Measurements from ENCODE around the gene SHANK3.
"Not testable (repeated sequence)": the region's sequence is repeated elsewhere in the genome, so short reads cannot be mapped to it uniquely, and the experiment has no call there.

The SHANK3 gene

DNA sequence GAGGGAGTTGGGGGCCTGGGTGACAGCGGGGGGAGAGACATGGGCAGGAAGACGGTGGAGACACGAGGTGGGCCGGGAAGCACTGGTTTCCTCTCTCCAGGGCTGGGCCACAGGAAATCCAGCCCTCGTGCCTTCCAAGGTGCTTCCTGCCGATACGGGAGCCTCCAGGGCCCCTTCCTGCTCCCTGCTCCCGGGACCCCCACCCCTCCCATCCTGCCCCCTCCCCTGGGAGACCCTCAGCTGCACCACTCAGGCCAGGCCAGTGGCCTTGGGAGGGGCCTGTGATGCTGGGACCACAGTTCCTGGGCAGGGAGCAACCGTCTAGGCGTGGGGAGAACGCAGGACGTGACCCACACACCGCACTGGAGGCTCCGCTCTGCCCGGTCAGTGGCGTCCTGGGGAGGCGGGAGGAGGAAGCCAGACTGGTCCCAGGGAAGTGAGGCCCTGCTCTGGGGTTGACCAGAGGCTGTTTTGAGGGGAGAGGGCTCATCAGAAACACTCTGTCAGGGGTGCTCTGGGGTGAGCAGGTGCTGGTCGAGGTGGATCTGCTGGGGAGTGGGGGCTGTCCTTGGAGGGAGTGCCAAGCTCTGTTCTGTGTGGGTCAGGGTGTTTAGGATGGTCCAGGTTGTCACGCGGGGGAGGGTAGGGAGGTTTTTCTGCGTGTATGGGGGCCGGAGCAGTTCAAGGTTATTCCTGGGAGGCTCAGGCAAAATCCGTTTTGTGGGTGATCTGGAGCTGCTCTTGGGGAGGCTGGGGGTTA, at the start of gene SHANK3:
Gene SHANK3, plus strand, starts transcription at position 353 of the 760 bp plus-strand sequence.
- DNase-seq, result no peak

DNA sequence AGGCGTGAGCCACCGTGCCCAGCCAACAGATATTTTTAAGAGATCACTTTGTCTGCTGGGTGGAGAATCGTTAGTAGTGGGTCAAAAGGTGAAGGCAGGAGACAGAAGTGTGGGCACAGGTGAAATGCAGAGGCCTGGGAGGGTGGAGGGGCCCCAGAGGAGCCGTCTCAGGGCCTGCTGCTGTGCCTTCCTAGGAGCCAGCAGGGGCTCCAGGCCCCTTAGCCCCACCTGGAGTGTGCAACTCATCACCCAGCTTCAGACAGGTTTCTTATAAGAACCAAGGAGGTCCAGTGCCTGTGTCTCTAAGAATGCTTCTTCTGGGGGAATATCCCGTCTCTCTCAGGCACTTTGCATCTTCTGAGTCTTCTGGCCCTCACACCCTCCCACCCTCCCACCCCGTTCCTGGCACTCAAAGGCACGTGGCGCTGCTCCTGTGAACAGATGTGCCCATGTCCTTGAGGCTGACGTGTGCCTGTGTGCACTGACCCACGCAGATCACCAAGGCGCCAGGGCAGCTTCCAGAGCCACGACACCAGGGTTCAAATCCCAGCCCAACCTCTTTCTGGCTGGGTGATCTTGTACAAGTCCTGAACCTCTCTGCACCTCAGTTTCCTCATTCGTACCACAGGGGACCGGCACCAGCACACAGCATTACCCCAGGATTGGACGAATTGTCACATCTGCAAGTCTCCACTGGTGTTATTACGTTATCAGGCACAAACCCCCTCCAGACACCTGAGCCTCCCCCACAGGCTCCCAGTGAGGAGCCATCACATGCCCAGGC, 48.1 kb upstream of the SHANK3 start:
- DNase-seq, result no peak

DNA sequence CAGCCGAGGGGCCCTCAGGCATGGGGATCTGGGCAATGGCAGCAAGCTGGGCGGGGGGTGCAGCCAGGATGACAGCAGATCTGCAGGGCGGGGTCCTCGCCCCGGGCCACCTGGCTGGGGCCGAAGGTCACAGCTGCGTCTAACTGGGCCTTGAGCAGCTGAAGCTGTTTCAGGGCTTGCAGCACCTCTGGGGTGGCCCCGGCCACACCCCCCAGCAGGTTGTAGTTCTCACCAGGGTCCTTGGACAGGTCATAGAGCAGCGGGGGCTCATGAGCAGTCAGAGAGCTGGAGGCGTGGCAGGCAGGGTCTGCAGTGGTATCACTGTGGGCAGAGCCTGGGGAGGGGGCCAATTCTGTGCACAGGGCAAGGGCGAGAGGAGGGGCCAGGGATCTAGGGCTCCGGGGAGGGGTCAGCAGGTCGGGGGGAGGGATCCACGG, 47.5 kb upstream of the SHANK3 start:
- no peak for DNase-seq

DNA sequence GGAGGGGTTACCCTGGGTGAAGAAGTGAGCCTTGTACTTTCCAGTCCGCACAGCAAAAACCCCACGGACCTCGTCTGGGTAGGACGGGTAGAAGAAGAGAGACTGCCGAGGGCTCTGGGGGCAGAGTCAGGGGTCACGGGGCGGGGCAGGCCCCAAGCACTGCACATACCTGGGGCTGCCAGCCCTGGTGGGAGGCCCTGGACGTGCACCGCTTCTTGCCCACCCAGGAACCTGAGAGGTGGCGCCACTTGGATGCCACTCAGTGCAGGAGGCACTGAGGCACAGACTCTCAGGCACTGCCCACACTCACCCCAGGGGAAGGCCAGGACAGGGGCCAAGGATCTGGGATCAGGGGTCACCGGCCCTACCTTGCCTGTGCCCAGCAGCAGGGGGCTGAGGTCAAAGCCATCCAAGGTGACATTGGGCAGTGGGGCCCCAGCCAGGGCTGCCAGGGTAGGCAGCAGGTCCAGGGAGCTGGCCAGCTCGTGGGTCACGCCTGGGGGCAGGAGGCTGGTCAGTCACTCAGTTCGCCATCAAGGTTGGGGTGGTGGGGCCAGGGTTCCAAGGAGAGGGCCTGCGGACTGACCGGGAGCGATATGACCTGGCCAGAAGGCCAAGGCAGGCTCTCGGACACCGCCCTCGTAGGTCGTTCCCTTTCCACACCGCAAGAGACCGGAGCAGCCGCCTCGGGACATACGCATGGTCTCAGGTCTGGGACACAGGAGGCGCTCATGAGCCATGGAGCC, 46.9 kb upstream of the SHANK3 start:
- DNase-seq, result no peak

DNA sequence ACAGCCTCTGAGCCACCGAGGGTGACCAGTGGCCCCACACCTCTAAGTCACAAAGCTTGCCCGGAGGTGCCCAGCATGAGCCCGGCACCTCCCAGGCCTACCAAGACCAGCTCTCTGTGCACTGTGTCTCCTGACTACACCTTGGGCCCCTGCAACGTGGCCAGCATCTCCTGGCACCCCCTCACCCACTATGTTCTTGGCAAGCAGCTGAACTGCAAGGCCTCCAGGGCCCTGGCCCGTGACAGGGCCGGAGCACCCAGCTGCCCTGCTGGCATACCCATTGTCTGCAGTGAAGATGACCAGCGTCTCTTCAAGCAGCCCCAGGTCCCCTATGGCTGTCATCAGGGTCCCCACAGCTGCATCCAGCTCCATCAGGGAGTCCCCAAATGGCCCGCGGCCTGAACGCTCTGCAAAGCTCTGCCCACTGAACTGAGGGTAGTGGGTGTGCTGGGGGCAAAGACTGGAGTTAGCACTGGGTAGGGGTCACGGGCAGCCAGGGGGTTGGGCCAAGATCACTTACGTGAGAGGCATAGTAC, 46.2 kb upstream of the SHANK3 start:
- no peak for DNase-seq

GRCh38 chr22:50626850-50627641, 45.6 kb upstream of the SHANK3 start:
- DNase-seq, result no peak

- peak in 49 of 56 donors; percentile 38 to 92 (median 77) for DNase-seq
These were observed 44.7 kb upstream of the SHANK3 start, which contains the start of gene ARSA for GRCh38 chr22:50627642-50628542. ARSA (minus strand) TSS chr22:50628152; CDS start chr22:50627779, 373 bp downstream.

GRCh38 chr22:50628543-50629134, 44.0 kb upstream of the SHANK3 start:
- no peak for DNase-seq

DNA sequence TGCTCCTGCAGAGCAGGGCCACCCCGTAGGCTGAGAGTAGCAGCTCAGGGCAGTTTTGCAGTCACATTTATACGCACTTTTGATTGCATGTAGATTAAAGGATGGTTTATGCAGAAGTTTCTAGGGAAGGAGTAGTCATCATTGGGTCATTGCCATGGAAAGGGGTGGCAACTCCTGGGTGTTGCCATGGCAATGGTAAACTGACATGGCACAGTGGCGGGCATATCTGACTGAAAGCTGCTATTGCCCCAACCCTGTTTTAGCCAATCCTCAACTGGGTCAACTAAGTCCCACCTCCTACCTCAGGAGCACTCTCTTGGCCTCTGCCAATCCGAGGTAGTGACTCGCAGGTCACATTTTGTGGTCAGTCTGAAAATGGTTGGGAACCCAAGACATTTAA, 42.2 kb upstream of the SHANK3 start:
- DNase-seq, result no peak

DNA sequence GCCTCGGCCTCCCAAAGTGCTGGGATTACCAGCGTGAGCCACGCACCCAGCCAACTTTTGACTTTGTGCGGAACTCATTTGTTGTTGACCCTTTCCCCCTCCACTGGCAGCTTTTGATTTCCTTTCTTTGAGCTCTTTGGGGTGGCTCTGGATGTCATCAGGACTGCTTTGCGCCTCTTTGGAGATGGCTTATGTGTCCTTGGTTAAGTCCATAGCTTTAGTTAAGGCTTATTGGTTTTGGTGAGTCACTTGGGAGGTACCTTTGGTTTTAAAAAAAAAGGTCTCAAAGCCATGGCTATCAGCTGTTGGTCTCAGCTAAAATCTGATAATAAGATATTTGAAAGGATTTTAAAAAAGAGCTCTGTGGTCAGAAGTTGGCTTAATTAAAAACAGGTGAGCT, 39.5 kb upstream of the SHANK3 start:
- DNase-seq, result no peak

DNA sequence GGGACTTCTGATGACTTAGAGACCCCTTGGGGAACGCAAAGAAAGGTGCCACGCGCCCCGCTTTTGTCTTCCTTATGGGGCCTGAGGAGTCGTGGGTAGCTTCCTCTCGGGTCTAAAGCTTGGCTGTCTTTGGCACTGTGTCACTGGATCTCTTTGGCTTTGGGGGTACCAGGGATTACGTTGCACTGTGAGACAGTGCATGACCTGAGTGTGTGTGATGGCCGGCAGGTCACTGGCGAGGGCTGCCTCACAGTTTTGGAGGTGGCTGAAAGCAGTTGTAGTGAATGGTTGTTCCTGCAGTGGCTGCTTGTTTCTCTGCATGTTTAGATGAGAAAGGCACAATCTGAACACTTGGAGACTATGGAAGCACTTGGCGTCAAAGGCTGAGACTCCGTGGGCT, 38.9 kb upstream of the SHANK3 start:
- no peak for DNase-seq

GRCh38 chr22:50635591-50635990, 37.0 kb upstream of the SHANK3 start:
- DNase-seq, result no peak

DNA sequence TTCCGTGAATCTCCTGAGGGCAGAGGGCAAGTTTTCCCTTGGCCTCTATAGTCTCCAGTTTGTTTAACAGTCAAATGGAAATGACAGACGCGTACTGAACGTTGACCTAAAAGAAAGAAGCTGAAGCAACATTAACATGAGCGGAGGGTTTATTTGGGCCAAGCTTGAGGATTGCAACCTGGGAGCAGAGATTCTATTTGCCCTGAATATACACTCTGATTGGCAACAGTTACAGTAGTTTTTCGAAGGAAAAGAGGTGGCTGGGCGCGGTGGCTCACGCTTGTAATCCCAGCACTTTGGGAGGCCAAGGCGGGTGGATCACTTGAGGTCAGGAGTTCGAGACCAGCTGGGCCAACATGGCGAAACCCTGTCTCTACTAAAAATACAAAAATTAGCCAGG, 32.3 kb upstream of the SHANK3 start:
- not testable (repeated sequence) for DNase-seq

- no peak for DNase-seq
These were observed 31.6 kb upstream of the SHANK3 start for GRCh38 chr22:50640857-50641647.

- DNase-seq, result peak in 20 of 56 donors; percentile 18 to 74 (median 42)
These were observed 30.7 kb upstream of the SHANK3 start for GRCh38 chr22:50641696-50642607.

GRCh38 chr22:50643021-50643820, 29.4 kb upstream of the SHANK3 start:
- not testable (repeated sequence) for DNase-seq

DNA sequence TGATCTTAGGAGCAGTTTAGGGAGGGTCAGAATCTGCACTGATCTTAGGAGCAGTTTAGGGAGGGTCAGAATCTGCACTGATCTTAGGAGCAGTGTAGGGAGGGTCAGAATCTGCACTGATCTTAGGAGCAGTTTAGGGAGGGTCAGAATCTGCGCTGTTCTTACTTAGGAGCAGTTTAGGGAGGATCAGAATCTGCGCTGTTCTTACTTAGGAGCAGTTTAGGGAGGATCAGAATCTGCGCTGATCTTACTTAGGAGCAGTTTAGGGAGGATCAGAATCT, 28.9 kb upstream of the SHANK3 start:
- DNase-seq, result not testable (repeated sequence)

All from amygdala (tissue), 56 donors.